CD4-positive, alpha-beta T cell treated with Interleukin-4 for 4 hours (primary cell): Measurements from ENCODE around the gene INTS6L.
A peak's percentile ranks its signal among the peaks of the same experiment; 100 is the strongest.
"Not testable (repeated sequence)": the region's sequence is repeated elsewhere in the genome, so short reads cannot be mapped to it uniquely, and the experiment has no call there.

Source experiments
- DNase-seq: peaks from one replicate; pipeline ENCODE4 v3.0.0-alpha.2; 2020

The INTS6L gene

DNA sequence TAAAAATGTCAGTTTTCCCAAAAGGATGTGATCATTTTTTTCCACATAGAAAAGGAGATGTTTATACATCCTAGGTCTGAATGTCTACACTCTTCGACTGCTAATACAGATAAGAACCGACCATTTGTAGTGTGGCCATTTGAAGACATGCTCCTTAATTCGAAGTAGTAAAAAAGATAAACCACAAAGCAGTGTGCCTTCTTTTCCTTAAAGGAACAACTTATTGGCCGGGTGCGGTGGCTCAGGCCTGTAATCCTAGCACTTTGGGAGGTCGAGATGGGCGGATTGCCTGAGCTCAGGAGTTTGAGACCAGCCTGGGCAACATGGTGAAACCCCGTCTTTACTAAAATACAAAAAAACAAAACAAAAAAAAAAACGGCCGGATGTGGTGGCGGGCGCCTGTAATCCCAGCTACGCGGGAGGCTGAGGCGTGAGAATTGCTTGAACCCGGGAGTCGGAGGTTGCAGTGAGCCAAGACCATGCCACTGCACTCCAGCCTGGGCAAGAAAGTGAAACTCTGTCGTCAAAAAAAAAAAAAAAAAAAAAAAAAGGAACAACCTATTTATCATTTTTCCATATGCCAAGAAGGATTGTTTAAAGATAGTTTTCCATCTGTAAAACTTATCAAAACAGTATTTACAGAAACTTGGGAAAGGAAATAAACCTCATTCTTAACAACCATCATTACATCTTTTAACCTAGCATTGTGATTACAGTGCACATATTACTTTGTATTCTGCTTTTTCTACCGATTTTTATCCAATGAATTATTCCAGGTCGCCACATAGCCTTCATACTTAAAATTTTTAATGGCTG, 2.6 kb downstream of the INTS6L start:
- DNase-seq, result no peak

DNA sequence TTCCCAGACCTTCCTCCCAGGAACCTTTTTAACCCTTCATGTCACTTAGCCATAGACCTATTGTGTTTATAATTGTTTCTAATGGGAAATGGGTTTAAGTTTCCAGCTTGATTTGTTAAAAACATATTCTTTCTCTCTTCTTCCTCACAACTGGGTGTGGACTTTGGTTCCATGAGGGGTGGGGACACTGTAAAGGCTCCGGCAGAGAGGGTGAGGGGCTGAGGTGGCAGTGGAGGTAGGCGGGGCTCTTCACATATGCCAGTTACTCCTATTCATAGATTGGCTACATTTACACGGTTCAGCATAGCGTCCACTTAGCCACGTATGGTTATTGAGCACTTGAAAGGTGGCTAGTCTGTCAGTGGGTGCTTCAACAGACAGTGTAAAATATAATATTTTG, 7.8 kb downstream of the INTS6L start:
- DNase-seq, result no peak

DNA sequence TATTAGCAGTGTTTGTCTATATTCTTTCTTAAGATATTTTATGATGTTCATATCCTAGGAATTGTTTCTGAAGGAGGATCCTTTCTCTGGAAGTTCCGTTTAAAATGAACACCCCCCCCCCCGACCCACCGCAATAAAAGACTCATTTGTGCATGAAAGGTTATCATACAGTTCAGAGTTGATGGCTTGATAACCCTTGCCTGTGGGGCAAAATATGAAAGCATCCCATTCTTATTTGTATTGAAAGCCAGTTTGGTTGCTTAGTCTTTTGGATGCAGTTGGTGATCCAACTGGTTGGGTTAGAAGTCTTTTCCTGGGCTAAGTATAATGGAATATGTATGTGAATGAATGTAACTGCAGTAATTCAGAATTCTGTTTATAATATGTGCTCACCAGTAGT, 8.3 kb downstream of the INTS6L start:
- no peak for DNase-seq

DNA sequence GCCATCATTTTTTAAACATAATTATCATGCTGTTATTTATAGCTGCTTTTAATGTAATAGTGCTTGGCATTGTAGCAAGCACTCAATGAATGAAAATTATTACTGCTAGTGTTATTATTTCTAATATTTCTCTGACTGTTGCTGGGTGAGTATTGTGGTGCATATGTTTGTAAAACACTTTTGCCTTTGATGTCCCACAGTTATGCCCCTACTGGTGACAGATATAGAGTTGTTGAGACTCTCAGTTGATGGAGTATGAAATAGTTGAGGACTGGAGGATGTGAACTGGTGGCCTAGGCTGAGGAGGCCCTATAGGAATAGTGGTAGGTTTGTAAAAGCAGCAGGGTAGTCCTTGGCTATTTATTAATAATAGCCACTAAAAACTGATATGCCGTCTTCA, 9.6 kb downstream of the INTS6L start:
- no peak for DNase-seq

- no peak for DNase-seq
Measured at GRCh38 chrX:135531813-135532212, 11.4 kb downstream of the INTS6L start.

DNA sequence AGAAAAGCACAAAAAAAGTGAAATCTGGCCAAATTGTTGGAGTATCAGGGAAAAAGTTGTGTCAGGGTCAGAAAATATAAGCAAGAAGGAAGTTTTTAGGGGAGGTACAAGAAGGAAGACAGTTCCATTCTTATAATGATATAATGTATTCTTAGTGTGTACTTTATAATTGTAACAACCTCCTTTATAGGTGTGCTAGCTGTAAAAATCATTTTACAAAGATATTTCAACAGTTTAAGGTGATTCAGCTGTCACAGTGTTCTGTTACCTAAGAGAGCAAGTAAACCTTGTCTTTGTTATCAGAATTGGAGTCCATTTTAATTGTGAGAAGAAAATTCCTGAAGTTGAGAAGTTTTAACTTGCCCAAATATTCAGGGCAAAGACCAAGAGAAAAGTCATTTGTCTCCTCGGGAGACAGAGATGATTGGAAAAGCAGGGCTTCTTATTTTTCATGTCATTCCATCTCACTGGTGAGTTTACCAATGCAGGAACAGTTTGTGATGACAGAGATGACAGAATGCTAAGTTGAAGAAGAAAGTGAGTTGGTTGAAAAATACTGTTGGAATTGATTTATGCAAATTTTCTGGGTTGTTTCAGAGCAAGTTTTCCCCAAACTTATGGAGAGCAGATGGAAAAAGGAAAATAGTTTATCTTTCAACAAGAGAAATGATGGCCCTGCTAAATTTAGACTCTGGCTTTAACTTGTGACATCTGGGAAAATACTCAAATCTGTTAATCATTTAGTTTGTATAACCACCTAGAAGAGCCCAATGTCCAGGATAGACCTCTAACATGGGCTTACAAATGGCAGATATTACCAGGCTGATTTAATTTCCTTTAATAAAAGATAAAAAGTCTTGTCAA, 14.8 kb downstream of the INTS6L start:
- no peak for DNase-seq

DNA sequence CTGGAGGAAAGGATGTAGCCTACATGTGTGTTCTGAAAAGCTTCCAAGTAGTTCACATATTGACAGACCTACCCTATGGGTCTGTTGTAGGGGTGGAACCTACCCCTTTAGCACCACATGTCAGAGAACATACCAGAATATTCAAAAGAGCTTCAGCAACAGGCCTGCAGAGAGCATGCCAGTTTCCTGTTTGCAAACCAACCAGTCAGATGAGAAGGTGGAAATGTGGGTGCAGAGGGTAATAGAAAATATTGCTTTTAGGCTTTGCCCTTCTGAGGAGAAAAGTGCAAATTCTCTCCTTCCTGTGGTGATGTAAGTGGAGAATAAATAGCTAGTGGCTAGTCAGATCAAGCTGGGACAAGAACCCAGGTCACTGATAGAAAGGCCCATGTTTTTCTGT, 16.4 kb downstream of the INTS6L start:
- DNase-seq, result peak; percentile 15

GRCh38 chrX:135541351-135541750, 20.9 kb downstream of the INTS6L start:
- DNase-seq, result no peak

DNA sequence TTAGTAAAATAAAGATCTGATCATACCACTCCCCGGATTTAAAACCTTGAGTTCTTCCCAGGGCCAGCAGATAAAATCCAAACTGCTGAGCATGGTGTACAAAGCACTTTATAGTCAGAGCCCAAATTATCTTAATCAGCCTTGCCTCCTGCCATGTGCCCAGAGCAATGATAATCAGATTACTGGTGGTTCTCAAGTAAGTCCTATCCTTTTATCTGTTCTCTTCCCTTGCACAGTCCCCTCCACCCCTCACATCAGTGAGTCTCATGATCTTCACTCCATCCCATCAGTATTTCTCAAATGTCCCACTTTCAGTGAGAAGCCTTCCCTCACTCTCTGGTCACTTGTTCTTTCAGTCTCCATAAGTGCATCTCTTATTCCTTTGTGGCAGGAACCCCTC, 22.7 kb downstream of the INTS6L start:
- DNase-seq, result no peak

- peak; percentile 32 for DNase-seq
Measured at GRCh38 chrX:135543924-135544323, 23.5 kb downstream of the INTS6L start.

DNA sequence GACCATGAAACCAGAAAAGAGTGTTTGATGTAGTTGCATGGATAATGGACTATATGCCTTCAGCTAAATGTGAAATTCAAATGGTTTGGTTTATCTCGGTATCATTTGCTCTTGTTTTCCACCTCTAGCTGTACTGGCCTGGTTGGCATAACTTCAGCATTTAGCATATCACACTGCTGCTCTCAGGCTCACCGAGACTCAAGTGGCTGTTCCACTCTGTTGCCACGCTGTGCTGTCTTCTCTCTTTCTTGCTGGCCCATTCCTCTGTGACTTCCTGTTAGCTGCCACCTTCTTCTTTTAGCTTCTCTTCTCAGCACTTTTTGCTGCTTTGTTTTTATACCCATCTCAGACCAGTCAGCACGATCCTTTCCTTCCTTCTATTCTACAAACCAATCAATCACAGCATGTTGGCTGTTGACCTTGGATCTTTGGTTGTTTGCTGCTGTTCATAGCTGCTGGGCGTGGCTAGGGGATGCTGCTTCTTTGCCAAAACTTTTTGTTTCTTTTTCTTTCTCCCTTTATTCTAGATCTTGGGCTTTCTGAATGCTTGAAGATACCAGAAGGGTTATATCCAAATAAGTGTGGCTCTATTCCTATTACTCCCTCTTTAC, 24.0 kb downstream of the INTS6L start:
- DNase-seq, result no peak

- no peak for DNase-seq
Measured at GRCh38 chrX:135547767-135548166, 27.3 kb downstream of the INTS6L start.

DNA sequence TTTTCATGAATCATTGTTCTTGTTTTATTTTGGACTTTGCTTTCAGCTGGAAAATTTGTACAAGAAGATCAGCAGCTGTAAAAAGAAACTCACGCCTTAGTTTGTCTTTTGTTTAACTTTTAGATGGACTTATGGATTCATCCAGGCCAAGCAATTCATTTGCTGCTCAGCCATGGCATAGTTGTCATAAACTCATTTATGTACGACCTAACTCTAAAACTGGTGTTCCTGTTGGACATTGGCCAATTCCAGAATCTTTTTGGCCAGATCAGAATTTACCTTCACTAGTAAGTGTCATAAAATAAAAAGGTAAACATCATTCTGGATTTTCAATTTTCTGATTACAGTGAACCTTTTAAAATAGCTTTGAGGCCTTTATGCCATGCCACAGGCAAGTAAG, 29.1 kb downstream of the INTS6L start:
- DNase-seq, result no peak

- DNase-seq, result no peak
Measured at GRCh38 chrX:135556055-135556454, 35.6 kb downstream of the INTS6L start.

- no peak for DNase-seq
Measured at GRCh38 chrX:135557344-135557743, 36.9 kb downstream of the INTS6L start.

DNA sequence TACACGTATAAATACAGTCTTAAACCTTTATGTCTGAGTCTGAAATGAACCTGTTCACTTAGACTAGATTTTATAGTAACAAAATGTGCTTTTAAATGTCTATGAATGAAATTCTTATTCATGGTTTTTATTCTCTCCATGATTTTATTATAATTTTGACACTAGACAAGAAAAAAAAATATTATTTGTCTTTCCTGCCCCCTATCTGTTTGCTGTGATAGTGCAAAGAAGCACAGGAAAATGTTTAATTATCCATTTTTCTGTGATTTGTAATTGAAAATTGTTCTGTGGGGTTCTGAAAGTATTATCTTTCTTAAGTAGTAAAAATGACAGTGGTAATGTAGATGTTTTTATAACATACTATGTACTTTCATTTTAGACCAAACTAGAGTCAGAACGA, 52.0 kb downstream of the INTS6L start:
- DNase-seq, result no peak

DNA sequence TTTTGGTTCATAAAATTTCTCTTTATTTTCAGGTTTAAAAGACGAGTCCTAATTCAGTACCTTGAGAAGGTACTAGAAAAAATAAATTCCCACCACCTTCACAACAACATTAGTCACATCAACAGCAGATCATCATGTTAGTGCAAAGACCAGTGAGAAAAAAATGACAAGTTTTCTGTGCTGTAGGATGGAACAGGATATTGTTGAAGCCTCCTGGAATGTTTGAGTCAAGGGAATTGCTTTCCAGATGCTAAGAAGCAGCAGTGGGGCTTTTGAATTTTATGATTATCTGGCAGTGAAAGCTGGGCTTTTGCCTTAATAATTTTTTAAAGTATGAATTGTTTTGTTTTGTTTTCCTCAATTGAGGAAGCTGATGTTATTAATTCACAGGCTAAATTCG, 61.0 kb downstream of the INTS6L start:
- DNase-seq, result no peak

GRCh38 chrX:135585153-135585552, 64.7 kb downstream of the INTS6L start:
- DNase-seq, result no peak

DNA sequence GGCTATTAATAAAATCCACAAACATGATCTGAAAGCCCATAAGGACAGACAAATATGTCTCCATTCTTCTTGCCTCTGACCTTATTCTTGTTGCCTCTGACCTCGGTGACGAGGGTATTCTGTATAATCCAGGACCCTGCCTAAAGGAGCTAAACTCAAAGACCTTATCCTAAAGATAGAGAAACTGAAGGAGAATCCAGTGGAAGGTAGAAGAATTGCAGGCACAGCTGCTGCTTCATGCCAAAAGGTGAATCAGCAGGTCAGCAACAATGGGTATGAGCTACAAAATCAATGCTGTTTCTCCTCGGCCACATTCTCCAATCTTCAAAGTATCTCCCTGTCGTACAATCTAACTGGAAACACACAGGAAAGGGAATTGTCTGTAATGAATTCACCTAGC, 71.4 kb downstream of the INTS6L start:
- DNase-seq, result no peak

DNA sequence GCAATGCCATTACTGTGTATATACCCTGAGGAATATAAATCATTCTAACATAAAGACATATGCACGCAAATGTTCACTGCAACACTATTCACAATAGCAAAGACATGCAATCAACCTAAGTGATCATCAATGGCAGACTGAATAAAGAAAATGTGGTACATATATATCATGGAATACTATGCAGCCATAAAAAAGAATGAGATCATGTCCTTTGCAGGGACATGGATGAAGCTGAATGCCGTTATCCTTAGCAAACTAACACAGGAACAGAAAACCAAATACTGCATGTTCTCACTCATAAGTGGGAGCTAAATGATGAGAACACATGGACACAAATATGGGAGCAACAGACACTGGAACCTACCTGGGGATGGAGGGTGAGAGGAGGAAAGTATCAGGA, 73.6 kb downstream of the INTS6L start:
- DNase-seq, result not testable (repeated sequence)

DNA sequence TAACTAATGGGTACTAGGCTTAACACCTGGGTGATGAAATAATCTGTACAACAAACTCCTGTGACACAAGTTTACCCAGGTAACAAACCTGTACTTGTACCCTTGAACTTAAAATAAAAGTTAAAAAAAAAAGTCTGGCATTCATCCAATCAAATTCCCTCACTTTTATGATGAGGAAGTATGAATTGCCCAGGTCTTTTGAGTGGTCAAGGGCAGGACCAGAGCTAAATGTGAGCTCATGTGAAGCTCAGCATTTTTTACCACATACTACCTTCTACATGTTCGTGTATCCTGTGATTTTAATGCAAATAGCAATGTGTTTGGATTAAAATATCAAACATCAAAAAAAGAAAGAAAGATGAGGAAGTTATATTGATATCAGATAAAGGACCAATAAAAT, 74.0 kb downstream of the INTS6L start:
- not testable (repeated sequence) for DNase-seq

- DNase-seq, result no peak
Measured at GRCh38 chrX:135595543-135595942, 75.1 kb downstream of the INTS6L start.

- DNase-seq, result peak; percentile 15
Measured at GRCh38 chrX:135596495-135596894, 76.0 kb downstream of the INTS6L start.

DNA sequence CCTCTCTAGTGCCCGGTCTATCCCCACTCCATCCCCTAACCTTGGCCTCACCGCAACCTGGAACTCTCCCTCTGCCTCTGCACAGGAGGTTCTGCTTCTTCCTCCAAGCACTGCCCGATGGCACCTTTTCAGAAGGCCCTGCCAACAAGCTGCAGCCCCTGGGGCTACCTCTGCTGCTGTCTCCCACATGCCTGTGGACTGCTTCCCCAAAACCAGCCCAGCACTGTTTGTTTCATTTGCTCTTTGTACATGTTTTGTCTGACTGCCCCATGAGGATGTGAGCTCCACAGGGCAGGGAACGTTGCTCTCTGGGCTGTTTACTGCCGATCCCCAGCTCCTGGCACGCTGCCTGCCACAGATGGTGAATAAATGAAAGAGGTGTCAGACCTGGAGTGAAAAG, 85.4 kb downstream of the INTS6L start:
- DNase-seq, result no peak
